ENCODE results near the gene SEMA6A.

DNA sequence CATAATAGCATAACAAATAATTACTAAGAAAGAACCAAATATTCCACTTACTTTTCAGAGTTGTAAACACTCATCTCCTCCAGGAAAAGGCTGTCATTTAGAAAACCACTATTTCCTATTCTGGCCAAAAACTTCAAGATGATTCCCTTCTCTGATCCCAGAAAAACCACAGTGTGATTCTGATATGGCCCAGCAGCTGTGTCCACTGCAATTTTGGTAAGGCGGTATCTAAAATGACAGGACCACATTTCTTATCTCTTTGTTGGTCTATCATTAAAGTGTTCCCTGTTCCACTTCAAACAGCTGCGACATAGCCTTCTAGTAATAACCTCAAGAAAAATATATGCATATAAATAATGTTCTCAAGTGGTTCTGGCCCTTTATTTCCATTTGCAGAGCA lies 96.1 kb downstream of the SEMA6A start:
- no peak for TF ChIP-seq POLR2A (IDR thresholded peaks at IDR 0.05; ENCODE audit: low read length)
- TF ChIP-seq GATA1 (IDR thresholded peaks at IDR 0.05; ENCODE audit: low read depth, low read length): no peak
